Erythroblast (primary cell): ENCODE data around the gene PCAT7.

Source experiments
- GATA1 ChIP-seq: IDR thresholded peaks from 2 replicates; pipeline ENCODE4 v1.6.1; 2011; ENCODE audit warnings: low read depth, mild to moderate bottlenecking, control low read depth, low read length, moderate library complexity
- POLR2A ChIP-seq: IDR thresholded peaks from 2 replicates; pipeline ENCODE4 v1.6.1; 2011; ENCODE audit warnings: mild to moderate bottlenecking, low read length

DNA sequence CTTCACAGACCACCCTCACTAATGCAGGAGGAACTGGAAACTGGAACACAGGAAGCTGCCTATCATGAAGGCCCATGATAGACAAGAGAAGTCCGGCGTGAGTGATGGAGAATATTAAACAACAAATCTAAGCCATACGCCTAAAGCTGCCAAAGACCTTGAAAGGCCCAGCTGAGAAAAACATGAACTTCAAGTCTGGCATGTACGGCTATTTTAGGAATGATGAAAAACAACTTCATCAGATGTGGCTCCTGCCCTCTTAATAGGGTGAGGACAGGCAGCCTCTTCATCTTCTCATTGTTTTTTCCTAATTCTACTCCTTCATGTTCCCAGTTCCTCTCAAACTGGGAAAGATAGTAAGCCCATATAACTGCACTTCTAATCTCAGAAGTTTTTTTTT, 64.1 kb downstream of the PCAT7 start:
- no peak for TF ChIP-seq POLR2A
- no peak for TF ChIP-seq GATA1
